ENCODE results near the gene SPOP.

- TF ChIP-seq, protein P1, sequence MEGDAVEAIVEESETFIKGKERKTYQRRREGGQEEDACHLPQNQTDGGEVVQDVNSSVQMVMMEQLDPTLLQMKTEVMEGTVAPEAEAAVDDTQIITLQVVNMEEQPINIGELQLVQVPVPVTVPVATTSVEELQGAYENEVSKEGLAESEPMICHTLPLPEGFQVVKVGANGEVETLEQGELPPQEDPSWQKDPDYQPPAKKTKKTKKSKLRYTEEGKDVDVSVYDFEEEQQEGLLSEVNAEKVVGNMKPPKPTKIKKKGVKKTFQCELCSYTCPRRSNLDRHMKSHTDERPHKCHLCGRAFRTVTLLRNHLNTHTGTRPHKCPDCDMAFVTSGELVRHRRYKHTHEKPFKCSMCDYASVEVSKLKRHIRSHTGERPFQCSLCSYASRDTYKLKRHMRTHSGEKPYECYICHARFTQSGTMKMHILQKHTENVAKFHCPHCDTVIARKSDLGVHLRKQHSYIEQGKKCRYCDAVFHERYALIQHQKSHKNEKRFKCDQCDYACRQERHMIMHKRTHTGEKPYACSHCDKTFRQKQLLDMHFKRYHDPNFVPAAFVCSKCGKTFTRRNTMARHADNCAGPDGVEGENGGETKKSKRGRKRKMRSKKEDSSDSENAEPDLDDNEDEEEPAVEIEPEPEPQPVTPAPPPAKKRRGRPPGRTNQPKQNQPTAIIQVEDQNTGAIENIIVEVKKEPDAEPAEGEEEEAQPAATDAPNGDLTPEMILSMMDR (IDR thresholded peaks at IDR 0.05), result no peak
- TF ChIP-seq POLR2A (IDR thresholded peaks at IDR 0.05), result no peak
Measured at GRCh38 chr17:49613182-49613800, 64.6 kb downstream of the SPOP start.
